Activated CD4-positive, alpha-beta memory T cell treated with anti-CD3 and anti-CD28 coated beads, Interleukin-2, amount 10 ng/mL, durations not matched to agents 7 days and 5 days (primary cell): ENCODE results near the gene ATP5F1E. TPM values are rescaled to one million over a fixed set of nuclear protein-coding genes. Genes with fewer than 3 reads are reported as not detected.

Source experiments
- CTCF ChIA-PET: fragments of 350-600 bp; sonication (Branson Sonifier 250); formaldehyde crosslinking; loops from one replicate; lab custom pipeline; 2021; ENCODE audit warnings: antibody characterized with exemption, inconsistent platforms; lab: Charles Lee
- POLR2A ChIA-PET: fragments of 350-600 bp; sonication (Branson Sonifier 250); formaldehyde crosslinking; loops from one replicate; lab custom pipeline; 2021; ENCODE audit warnings: antibody characterized with exemption; lab: Charles Lee
- DNase-seq: peaks from one replicate; pipeline ENCODE4 v3.0.0-alpha.2; 2020
- H3K27ac Mint-ChIP-seq: one replicate; pipeline ENCODE4 v1.8.0; 2021; ENCODE audit warnings: mild to moderate bottlenecking, mixed read lengths
- H3K27me3 Mint-ChIP-seq: one replicate; pipeline ENCODE4 v1.8.0; 2021; ENCODE audit warnings: mixed read lengths
- H3K36me3 Mint-ChIP-seq: one replicate; pipeline ENCODE4 v1.8.0; 2021; ENCODE audit warnings: low read depth, mixed read lengths
- H3K4me1 Mint-ChIP-seq: one replicate; pipeline ENCODE4 v1.8.0; 2021; ENCODE audit warnings: mixed read lengths
- H3K4me3 Mint-ChIP-seq: one replicate; pipeline ENCODE4 v1.8.0; 2021; ENCODE audit warnings: mild to moderate bottlenecking, mixed read lengths
- H3K9me3 Mint-ChIP-seq: one replicate; pipeline ENCODE4 v1.8.0; 2021; ENCODE audit warnings: mixed read lengths
- total RNA-seq, 2 experiments: library from RNA; stranded (reverse); gene quantifications; one replicate each; pipeline ENCODE4 v1.2.3, GENCODE V29; 2021

ATP5F1E gene
- total RNA-seq, 2 experiments from 2014 or later = 80.4 to 82.1 TPM

DNA sequence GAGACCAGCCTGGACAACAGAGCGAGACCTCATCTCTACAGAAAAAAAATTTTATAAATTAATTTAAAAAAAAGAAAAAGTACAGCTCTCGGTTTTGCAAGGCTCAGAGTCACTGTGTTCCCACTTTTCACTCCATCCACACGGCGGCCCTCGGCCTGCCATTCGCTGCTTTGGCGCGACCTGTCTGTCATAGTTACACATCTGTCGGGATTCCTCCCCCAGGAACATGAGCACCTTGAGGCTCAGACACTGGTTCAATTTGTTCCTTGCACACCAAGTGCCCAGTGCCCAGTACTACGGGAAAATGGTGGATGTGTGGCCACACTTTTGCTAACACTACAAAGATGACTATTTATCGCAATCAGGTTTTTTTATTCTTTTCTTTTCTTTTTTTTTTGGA, 33.5 kb downstream of the ATP5F1E start:
- H3K4me1 Mint-ChIP-seq = peaks cover 17% of the 10 kb centered on the region
- ChIA-PET POLR2A (no interaction called here), CTCF (no interaction called here)
- no peak overlapping the region for H3K4me3 Mint-ChIP-seq
- H3K36me3 Mint-ChIP-seq = peaks cover 65% of the 10 kb centered on the region
- H3K9me3 Mint-ChIP-seq = no peaks in the 10 kb centered on the region
- no peak overlapping the region for H3K27ac Mint-ChIP-seq
- no peaks in the 10 kb centered on the region for H3K27me3 Mint-ChIP-seq
- DNase-seq = no peak

DNA sequence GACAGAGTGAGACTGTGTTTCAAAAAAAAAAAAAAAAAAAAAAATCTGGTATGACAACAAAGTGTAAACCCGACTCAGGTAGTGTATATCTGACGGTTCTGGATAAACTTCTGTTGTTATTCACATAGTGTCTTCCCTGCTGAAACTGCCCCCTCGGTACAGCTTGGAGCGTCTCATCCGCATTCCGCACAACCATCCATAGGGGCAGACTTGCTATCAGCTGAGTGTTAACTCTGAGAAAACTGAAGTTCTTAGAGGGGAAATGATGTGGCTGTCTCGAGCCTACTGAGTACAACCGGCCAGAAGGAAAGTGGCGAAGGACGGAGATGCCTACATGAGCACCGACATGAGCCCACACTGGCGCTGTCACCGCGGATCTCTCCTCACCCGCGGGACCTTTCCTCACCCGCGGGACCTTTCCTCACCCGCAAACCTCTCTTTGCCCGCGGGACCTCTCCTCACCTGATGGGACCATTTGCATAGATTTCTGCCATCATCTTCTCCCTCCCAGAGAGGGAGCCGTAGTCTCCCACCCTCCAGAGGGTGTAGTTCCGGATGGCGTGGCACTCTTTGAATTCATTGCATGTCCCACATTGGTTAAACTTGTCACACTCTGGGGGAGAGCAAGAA, 34.9 kb downstream of the ATP5F1E start:
- POLR2A ChIA-PET = no interaction called here
- peaks cover 68% of the 10 kb centered on the region for H3K36me3 Mint-ChIP-seq
- H3K27me3 Mint-ChIP-seq = no peaks in the 10 kb centered on the region
- CTCF ChIA-PET = no interaction called here
- H3K4me1 Mint-ChIP-seq = peaks cover 7% of the 10 kb centered on the region
- no peak for DNase-seq
- H3K4me3 Mint-ChIP-seq = no peak overlapping the region
- H3K27ac Mint-ChIP-seq = no peak overlapping the region
- H3K9me3 Mint-ChIP-seq = no peaks in the 10 kb centered on the region

DNA sequence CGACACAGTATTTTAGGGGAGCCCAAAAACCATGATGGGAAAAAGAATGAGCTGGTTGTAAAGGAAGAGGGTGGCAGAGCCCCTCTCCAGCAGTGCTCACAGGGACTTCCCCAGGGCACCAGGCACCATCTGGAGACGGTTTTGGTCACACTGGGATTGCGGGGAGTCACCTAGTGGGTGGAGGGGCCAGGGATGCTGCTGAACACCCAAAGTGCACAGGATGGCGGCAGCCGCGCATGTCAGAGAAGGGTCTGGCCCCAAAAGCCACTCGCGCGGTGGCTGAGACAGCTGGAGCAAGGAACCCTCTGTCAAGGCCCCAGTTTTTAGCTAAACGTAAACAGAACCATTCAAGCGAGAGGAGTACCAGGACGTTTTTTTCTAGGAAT, 35.9 kb downstream of the ATP5F1E start:
- H3K4me1 Mint-ChIP-seq = peaks cover 6% of the 10 kb centered on the region
- no peaks in the 10 kb centered on the region for H3K9me3 Mint-ChIP-seq

DNA sequence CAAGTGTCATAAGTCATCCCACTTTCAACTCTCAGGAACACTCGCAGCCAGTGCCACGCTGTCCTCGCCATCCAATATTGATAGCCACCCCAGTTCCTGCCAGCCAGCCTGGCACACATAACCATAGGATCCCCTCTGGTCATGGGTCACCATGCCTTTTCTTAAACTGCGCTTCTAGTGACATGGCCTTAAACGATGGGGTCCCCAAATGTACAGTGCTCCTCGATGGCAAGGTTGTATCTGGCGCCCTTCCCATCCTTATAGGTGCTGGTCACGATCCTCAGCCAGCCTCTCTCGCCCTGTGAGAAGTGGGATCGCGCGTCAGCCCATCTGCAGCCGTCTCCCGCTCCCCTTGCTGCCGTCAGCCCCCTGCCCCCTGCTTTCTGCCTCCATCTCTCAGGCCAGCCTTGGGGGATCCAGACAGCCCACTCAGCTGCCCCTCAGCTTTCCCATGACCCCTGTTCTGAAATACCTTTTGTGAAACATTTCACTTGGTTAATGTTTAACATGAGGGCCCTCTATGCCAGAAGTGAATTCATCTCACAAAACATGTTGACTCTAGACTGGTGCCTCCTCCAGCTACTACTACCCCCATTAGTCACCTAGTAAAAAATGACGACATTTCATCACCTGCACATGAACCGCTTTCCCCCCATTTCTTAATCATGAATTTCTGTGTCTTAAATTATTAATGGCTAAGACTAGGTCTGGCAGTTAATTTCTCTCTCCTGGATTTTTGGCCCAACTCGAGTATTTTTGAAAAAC, 36.5 kb downstream of the ATP5F1E start:
- CTCF ChIA-PET = no interaction called here
- no peak overlapping the region for H3K4me3 Mint-ChIP-seq
- POLR2A ChIA-PET = interaction anchor here (1.4 kb wide), 1 partner anchor 9 kb away, joined by 7 read pairs; no protein-coding TSS in a partner anchor
- H3K4me1 Mint-ChIP-seq = peaks cover 6% of the 10 kb centered on the region
- no peak overlapping the region for H3K27ac Mint-ChIP-seq
- peaks cover 68% of the 10 kb centered on the region for H3K36me3 Mint-ChIP-seq
- DNase-seq = no peak
- no peaks in the 10 kb centered on the region for H3K9me3 Mint-ChIP-seq
- H3K27me3 Mint-ChIP-seq = no peaks in the 10 kb centered on the region

More for the DNA sequence above, 35.9 kb downstream of the ATP5F1E start:
- POLR2A ChIA-PET = no interaction called here
- peaks cover 68% of the 10 kb centered on the region for H3K36me3 Mint-ChIP-seq
- CTCF ChIA-PET = no interaction called here
- H3K27ac Mint-ChIP-seq = no peak overlapping the region
- DNase-seq = no peak
- no peak overlapping the region for H3K4me3 Mint-ChIP-seq
- no peaks in the 10 kb centered on the region for H3K27me3 Mint-ChIP-seq

DNA sequence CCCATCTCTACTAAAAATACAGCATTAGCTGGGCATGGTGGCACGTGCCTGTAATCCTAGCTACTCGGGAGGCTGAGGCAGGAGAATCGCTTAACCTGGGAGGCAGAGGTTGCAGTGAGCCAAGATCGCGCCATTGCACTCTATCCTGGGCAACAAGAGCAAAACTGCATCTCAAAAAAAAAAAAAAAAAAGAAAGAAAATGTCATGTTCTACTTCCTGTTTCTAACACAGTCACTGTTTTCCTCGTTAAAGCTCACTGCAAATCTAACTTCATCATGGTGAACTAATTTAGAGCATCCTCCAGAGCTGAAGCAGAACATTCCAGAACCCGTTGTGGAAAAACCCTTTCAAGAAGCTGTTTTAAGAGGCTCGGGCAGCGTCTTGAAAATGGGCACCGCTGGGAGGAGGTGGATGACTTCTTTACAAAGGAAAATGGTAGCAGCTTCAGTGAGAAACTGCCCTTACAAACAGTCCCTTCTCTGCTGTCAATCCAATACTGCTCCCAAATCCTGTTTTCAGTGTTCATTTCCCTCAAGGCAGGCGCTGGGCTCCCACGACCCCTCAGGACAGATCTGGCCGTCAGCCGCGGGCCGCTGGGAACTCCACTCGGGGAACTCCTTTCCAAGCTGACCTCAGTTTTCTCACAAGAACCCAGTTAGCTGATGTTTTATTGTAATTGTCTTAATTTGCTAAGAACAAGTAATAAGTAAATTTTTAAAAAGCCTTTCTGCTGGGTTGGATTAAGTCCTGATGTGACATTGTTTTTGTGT, 37.6 kb downstream of the ATP5F1E start:
- Mint-ChIP-seq H3K4me1 (peaks cover 6% of the 10 kb centered on the region), H3K27me3 (no peaks in the 10 kb centered on the region), H3K27ac (peak overlapping the region; percentile 49), H3K9me3 (no peaks in the 10 kb centered on the region), H3K36me3 (peaks cover 73% of the 10 kb centered on the region), H3K4me3 (no peak overlapping the region)
- POLR2A ChIA-PET = interaction anchor here (0.6 to 1.5 kb wide), 5 partner anchors 10 to 80 kb away, joined by 3 to 7 read pairs (median 3); no protein-coding TSS in a partner anchor
- CTCF ChIA-PET = interaction anchor here (1.0 kb wide), 1 partner anchor 124 kb away, joined by 3 read pairs; no protein-coding TSS in a partner anchor
- DNase-seq = no peak

DNA sequence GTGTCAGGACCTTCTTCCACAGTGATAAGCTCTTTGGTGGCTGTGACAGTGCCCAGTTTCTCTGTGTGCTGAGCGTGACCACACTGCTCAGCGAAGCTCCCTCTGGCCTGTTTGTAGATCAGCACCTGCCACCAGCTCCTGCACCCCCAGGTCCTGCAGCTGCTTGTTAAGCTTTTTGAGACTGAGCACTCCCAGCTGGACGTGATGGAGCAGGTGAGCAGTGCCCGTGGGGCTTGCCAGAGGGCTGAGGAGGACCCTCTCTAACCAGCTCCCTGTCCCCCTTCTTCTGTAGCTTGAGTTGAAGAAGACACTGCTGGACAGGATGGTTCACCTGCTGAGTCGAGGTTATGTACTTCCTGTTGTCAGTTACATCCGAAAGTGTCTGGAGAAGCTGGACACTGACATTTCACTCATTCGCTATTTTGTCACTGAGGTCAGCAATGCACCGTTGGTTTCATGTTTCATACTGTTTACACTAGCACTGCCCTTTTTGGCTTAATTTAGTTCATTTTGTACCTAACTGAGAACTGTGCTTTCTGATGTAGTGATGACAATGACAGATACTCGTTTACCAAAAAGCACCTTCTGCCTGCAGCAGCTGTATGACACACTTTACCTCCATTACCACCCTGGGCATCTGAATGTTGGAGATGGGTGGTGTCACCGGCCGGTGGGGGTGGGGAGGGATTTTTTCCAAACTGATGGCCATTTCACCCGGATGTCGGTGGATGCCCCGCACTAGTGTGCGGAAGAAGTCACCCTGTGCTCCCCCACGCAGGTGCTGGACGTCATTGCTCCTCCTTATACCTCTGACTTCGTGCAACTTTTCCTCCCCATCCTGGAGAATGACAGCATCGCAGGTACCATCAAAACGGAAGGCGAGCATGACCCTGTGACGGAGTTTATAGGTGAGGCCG, 38.5 kb downstream of the ATP5F1E start:
- Mint-ChIP-seq H3K9me3 (no peaks in the 10 kb centered on the region), H3K27me3 (no peaks in the 10 kb centered on the region), H3K4me1 (peaks cover 6% of the 10 kb centered on the region), H3K4me3 (no peak overlapping the region), H3K27ac (peak overlapping the region; percentile 49), H3K36me3 (peaks cover 76% of the 10 kb centered on the region)
- CTCF ChIA-PET = interaction anchor here (1.0 kb wide), 1 partner anchor 123 kb away, joined by 3 read pairs; no protein-coding TSS in a partner anchor
- DNase-seq = no peak
- POLR2A ChIA-PET = interaction anchor here (1.1 to 1.8 kb wide), 5 partner anchors 9 to 40 kb away, joined by 3 to 9 read pairs (median 7); partner anchors contain the start of gene ATP5F1E

DNA sequence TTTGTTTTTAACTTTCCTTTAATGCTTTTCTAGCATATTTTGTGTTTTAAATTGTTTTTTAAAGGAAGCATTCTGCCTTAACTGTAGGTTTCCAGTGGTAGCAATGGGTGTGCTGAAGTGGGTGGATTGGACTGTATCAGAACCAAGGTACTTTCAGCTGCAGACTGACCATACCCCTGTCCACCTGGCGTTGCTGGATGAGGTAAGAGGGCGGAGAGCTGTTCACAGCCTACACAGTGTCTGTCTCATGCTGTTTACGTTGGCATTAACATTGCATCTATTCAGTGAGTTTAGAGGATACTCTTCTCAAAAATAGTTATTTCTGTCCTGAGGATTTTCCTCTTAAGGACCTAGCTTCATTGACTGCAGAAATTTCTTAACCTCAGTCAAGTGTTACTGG, 39.2 kb downstream of the ATP5F1E start:
- Mint-ChIP-seq H3K4me1 (peaks cover 6% of the 10 kb centered on the region), H3K36me3 (peaks cover 76% of the 10 kb centered on the region), H3K9me3 (no peaks in the 10 kb centered on the region), H3K27me3 (no peaks in the 10 kb centered on the region), H3K27ac (no peak overlapping the region), H3K4me3 (no peak overlapping the region)
- DNase-seq = no peak
- ChIA-PET POLR2A (interaction anchor here (1.4 to 1.8 kb wide), 3 partner anchors 8 to 39 kb away, joined by 3 to 9 read pairs (median 7); partner anchors contain the start of gene ATP5F1E), CTCF (no interaction called here)

DNA sequence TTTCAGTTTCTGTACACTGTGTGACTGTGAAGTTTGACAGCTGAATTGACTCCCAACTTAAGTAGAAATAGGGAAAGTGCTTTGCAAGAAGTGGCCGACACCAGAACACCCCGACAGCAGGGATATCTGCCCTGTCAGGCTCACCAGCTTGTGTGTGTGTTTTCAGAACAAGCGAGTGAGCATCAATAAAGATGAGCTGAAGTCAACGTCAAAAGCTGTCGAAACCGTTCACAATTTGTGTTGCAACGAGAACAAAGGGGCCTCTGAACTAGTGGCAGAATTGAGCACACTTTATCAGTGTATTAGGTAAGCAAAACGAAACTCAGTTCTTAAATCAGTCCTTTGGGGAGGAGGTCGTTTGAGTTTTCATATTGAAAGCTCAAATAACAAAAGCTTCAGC, 40.4 kb downstream of the ATP5F1E start:
- Mint-ChIP-seq H3K4me3 (no peak overlapping the region), H3K27me3 (no peaks in the 10 kb centered on the region), H3K9me3 (no peaks in the 10 kb centered on the region), H3K27ac (no peak overlapping the region), H3K36me3 (peaks cover 77% of the 10 kb centered on the region), H3K4me1 (peaks cover 13% of the 10 kb centered on the region)
- CTCF ChIA-PET = no interaction called here
- no peak for DNase-seq
- POLR2A ChIA-PET = interaction anchor here (1.8 kb wide), 1 partner anchor 40 kb away, joined by 9 read pairs; the partner anchor contains the start of gene ATP5F1E

DNA sequence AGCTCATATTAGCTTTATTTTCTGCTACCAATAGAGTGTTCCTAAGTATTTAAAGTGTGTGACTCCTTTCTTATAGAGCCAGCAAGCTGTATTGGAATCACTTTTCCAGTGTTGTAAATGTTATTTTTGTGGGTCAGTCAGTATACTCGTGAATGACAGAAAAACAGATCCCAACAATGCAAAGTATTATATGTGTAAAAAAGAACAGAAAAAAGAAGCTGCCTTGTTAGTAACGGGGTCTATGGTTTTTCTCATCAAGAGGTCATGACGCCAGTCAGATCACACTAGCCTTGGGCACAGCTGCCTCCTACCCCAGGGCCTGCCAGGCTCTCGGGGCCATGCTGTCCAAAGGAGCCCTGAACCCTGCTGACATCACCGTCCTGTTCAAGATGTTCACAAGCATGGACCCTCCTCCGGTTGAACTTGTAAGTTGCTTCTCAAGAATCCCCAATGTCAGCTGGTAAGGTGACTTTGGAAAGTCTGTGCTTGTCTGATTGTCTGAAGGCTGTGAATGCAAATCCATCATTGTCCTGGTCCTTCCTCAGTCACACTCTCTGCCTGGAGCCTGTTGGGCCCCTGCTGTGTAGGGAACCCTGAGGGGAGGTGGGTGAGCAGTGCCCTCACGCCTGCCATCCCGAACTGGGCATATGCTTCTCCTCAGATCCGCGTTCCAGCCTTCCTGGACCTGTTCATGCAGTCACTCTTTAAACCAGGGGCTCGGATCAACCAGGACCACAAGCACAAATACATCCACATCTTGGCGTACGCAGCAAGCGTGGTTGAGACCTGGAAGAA, 41.3 kb downstream of the ATP5F1E start:
- H3K27ac Mint-ChIP-seq = no peak overlapping the region
- H3K4me3 Mint-ChIP-seq = no peak overlapping the region
- no peak for DNase-seq
- ChIA-PET POLR2A (interaction anchor here (2.3 to 2.8 kb wide), 2 partner anchors 27 to 41 kb away, joined by 6 to 12 read pairs; partner anchors contain the start of gene ATP5F1E), CTCF (no interaction called here)
- H3K36me3 Mint-ChIP-seq = peaks cover 74% of the 10 kb centered on the region
- no peaks in the 10 kb centered on the region for H3K9me3 Mint-ChIP-seq
- peaks cover 20% of the 10 kb centered on the region for H3K4me1 Mint-ChIP-seq
- no peaks in the 10 kb centered on the region for H3K27me3 Mint-ChIP-seq

DNA sequence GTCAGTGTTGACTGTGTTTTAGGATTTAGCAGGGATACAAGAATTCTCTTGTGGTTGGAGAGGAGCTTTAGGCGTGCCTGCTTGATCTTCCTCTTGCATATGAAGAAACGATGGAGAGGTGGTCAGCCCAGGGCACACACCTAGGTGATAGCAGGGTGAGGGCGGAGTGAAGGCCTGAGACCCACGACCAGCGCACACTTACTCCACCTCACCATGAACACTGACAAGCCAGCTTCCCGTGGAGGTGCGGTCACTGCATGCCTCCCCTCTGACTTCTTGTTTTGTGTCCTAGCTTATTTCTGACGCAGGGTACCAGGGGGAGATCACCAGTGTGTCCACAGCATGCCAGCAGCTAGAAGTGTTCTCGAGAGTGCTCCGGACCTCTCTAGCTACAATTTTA, 42.9 kb downstream of the ATP5F1E start:
- peaks cover 68% of the 10 kb centered on the region for H3K36me3 Mint-ChIP-seq
- ChIA-PET CTCF (no interaction called here), POLR2A (interaction anchor here (2.3 to 2.8 kb wide), 2 partner anchors 28 to 43 kb away, joined by 6 to 12 read pairs; partner anchors contain the start of gene ATP5F1E)
- H3K27ac Mint-ChIP-seq = no peak overlapping the region
- H3K4me1 Mint-ChIP-seq = peaks cover 31% of the 10 kb centered on the region
- H3K27me3 Mint-ChIP-seq = no peaks in the 10 kb centered on the region
- no peaks in the 10 kb centered on the region for H3K9me3 Mint-ChIP-seq
- no peak overlapping the region for H3K4me3 Mint-ChIP-seq
- DNase-seq = no peak

DNA sequence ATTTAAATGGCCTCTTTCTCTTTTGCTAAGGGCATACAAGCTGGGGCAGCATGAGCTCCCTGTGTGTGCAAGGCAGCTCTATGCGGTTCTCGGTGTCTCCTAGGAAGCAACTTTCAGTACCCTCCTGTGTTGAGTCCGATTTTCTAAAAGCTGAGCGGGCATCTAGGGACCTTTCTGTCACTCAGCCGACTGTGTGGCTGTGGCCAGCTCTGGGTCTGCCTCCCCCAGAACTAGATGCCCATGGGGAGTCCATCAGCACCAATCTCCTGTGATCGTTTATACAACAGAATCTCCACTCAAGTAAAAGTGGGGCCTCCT, 43.6 kb downstream of the ATP5F1E start:
- H3K4me3 Mint-ChIP-seq = no peak overlapping the region
- peaks cover 36% of the 10 kb centered on the region for H3K4me1 Mint-ChIP-seq
- H3K9me3 Mint-ChIP-seq = no peaks in the 10 kb centered on the region
- ChIA-PET POLR2A (interaction anchor here (2.8 kb wide), 1 partner anchor 43 kb away, joined by 12 read pairs; the partner anchor contains the start of gene ATP5F1E), CTCF (no interaction called here)
- H3K27me3 Mint-ChIP-seq = no peaks in the 10 kb centered on the region
- no peak overlapping the region for H3K27ac Mint-ChIP-seq
- H3K36me3 Mint-ChIP-seq = peaks cover 65% of the 10 kb centered on the region
- DNase-seq = no peak
